GM12892 (cell line): Measurements from ENCODE around the gene KANK4.

ENCODE experiments used
- DNase-seq: peaks from one replicate; pipeline ENCODE4 v3.0.0; 2011; ENCODE audit not compliant: insufficient read length
- FAIRE-seq: peaks from 2 replicates; lab custom pipeline; 2011; peaks lifted over from hg19 to GRCh38; lab: Jason Lieb, UNC
- POLR2A ChIP-seq: IDR thresholded peaks from 2 replicates; pipeline ENCODE4 v1.6.1; 2011; ENCODE audit warnings: low read depth, low read length, control low read depth
- POLR2AphosphoS5 ChIP-seq: IDR thresholded peaks from 2 replicates; pipeline ENCODE4 v1.6.1; 2011; ENCODE audit warnings: low read depth, low read length, control low read depth
- TAF1 ChIP-seq: IDR thresholded peaks from 2 replicates; pipeline ENCODE4 v1.6.1; 2011; ENCODE audit warnings: low read depth, mild to moderate bottlenecking, control low read depth, low read length, borderline replicate concordance

KANK4 gene

GRCh38 chr1:62198069-62198780 lies 121.0 kb downstream of the KANK4 start:
- DNase-seq (no peak), FAIRE-seq (no peak)
- TF ChIP-seq TAF1 (no peak), POLR2A (no peak), POLR2AphosphoS5 (no peak)

GRCh38 chr1:62196086-62196690 lies 123.0 kb downstream of the KANK4 start:
- TF ChIP-seq POLR2A (no peak), TAF1 (no peak), POLR2AphosphoS5 (no peak)
- FAIRE-seq (no peak), DNase-seq (no peak)

- FAIRE-seq (no peak), DNase-seq (no peak)
- TF ChIP-seq POLR2AphosphoS5 = no peak
- no peak for TF ChIP-seq TAF1
- TF ChIP-seq POLR2A = no peak
These were observed 124.3 kb downstream of the KANK4 start, which contains the start of gene L1TD1 for GRCh38 chr1:62194651-62195544. Gene L1TD1 (plus strand): TSS chr1:62194849. CDS start chr1:62206629, 11,780 bp downstream.

GRCh38 chr1:62188111-62188510 lies 131.1 kb downstream of the KANK4 start:
- DNase-seq (no peak), FAIRE-seq (no peak)
- TF ChIP-seq POLR2AphosphoS5 (no peak), POLR2A (no peak), TAF1 (no peak)

GRCh38 chr1:62187548-62187947 lies 131.7 kb downstream of the KANK4 start:
- TF ChIP-seq POLR2A = no peak
- FAIRE-seq = no peak
- no peak for DNase-seq
